ENCODE data around the gene MRPL58. TPM values are rescaled to one million over a fixed set of nuclear protein-coding genes. Genes with fewer than 3 reads are reported as not detected.

The MRPL58 gene
- total RNA-seq, 1 experiment from 2014 or later = 41.0 TPM

- H3T11ph ChIP-seq (ENCODE audit: low read length) = no peak overlapping the region
- H3K4me2 ChIP-seq (ENCODE audit: insufficient read depth, insufficient read length, low read length) = no peak overlapping the region
- no peak overlapping the region for H3K23ac ChIP-seq (ENCODE audit: insufficient read length, low read depth, low read length)
- Mint-ChIP-seq H3K4me1 (peaks cover 8 to 10% of the 10 kb centered on the region in 2 experiments), H3K36me3 (ENCODE audit: insufficient read depth in 1 of 3, low read depth in 3 of 3) (peaks cover 8 to 31% (median 25%) of the 10 kb centered on the region in 3 experiments; a peak in 6 of 7 replicates), H3K9me3 (no peaks in the 10 kb centered on the region), H3K27ac (0 out of 7 replicates have a peak overlapping the region, but pooled peaks of 1 of the 3 experiments have one; percentile 8), H3K4me3 (no peak overlapping the region), H3K27me3 (ENCODE audit: low read depth) (peaks cover 2% of the 10 kb centered on the region; the same call in 1 of the 2 replicates)
- no peaks in the 10 kb centered on the region for H3K27me3 ChIP-seq (ENCODE audit: insufficient read depth, low read length)
- no peak overlapping the region for H3K18ac ChIP-seq (ENCODE audit: insufficient read length, low read depth, low read length)
- no peak overlapping the region for H2AK5ac ChIP-seq (ENCODE audit: insufficient read length, low read length)
- DNase-seq = no peak
- no peaks in the 10 kb centered on the region for H4K20me1 ChIP-seq (ENCODE audit: control insufficient read depth, insufficient read depth, insufficient read length)
- H3K14ac ChIP-seq (ENCODE audit: insufficient read depth, low read length) = no peak overlapping the region
- no peaks in the 10 kb centered on the region for H3K79me1 ChIP-seq (ENCODE audit: insufficient read depth, low read depth, low read length, poor library complexity, severe bottlenecking)
- H3K9ac ChIP-seq (ENCODE audit: extremely low read depth, insufficient read length, low read length) = no peak overlapping the region
- no peaks in the 10 kb centered on the region for H3K9me3 ChIP-seq (ENCODE audit: control insufficient read depth, low read depth, low read length)
- no peak overlapping the region for H2BK12ac ChIP-seq (ENCODE audit: insufficient read length, low read depth, low read length)
- TF ChIP-seq, protein P1, sequence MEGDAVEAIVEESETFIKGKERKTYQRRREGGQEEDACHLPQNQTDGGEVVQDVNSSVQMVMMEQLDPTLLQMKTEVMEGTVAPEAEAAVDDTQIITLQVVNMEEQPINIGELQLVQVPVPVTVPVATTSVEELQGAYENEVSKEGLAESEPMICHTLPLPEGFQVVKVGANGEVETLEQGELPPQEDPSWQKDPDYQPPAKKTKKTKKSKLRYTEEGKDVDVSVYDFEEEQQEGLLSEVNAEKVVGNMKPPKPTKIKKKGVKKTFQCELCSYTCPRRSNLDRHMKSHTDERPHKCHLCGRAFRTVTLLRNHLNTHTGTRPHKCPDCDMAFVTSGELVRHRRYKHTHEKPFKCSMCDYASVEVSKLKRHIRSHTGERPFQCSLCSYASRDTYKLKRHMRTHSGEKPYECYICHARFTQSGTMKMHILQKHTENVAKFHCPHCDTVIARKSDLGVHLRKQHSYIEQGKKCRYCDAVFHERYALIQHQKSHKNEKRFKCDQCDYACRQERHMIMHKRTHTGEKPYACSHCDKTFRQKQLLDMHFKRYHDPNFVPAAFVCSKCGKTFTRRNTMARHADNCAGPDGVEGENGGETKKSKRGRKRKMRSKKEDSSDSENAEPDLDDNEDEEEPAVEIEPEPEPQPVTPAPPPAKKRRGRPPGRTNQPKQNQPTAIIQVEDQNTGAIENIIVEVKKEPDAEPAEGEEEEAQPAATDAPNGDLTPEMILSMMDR (conservative IDR thresholded peaks at IDR 0.05) = no peak
- no peak overlapping the region for H4K91ac ChIP-seq (ENCODE audit: insufficient read length, low read depth, low read length)
- no peaks in the 10 kb centered on the region for H3K23me2 ChIP-seq (ENCODE audit: insufficient read length, low read depth, low read length, poor library complexity, severe bottlenecking)
- H3K27ac ChIP-seq (ENCODE audit: insufficient read length, low read depth, low read length) = no peak overlapping the region
- H3K56ac ChIP-seq (ENCODE audit: insufficient read length, low read depth, low read length) = no peak overlapping the region
- H2BK120ac ChIP-seq (ENCODE audit: low read depth, low read length, poor library complexity, severe bottlenecking) = no peak overlapping the region
- no peaks in the 10 kb centered on the region for H3K79me2 ChIP-seq (ENCODE audit: insufficient read depth, low read length)
- H4K5ac ChIP-seq (ENCODE audit: insufficient read length, low read depth, low read length) = no peak overlapping the region
- H2BK15ac ChIP-seq (ENCODE audit: low read depth, low read length) = no peak overlapping the region
- H2BK5ac ChIP-seq (ENCODE audit: insufficient read length, low read length) = no peak overlapping the region
- no peak overlapping the region for H4K8ac ChIP-seq (replicated peaks; ENCODE audit: insufficient read length, low read depth, low read length)
- WGBS (ENCODE audit: extremely low coverage, insufficient read length, low lambda C conversion rate) = no CpG with 5 or more reads among the region's 5 CpGs
- H2AFZ ChIP-seq (ENCODE audit: low read length) = no peak overlapping the region
- no peak overlapping the region for H2BK20ac ChIP-seq (ENCODE audit: low read depth, low read length, poor library complexity, severe bottlenecking)
- no peaks in the 10 kb centered on the region for H3K4me1 ChIP-seq (ENCODE audit: insufficient read depth, low read length)
- H3K4ac ChIP-seq (ENCODE audit: low read depth, low read length) = no peak overlapping the region
These were observed 5.8 kb upstream of the MRPL58 start for GRCh38 chr17:75006653-75007052.
